Osteoblast (primary cell): ENCODE measurements around the gene MYLK. TPM values are rescaled to one million over a fixed set of nuclear protein-coding genes. Genes with fewer than 3 reads are reported as not detected.

Experiments used
- DNase-seq: peaks from one replicate; pipeline ENCODE4 v3.0.0; 2011; ENCODE audit warnings: low spot score, mixed read lengths; ENCODE audit not compliant: insufficient read length; ENCODE audit errors: missing footprints
- H2AFZ ChIP-seq: 2 replicates; pipeline ENCODE4 v1.6.0; 2011; ENCODE audit warnings: mild to moderate bottlenecking, low read length
- H3K27ac ChIP-seq: 2 replicates; pipeline ENCODE4 v1.5.1; 2011; ENCODE audit warnings: mild to moderate bottlenecking, low read depth, low read length, moderate library complexity
- H3K27me3 ChIP-seq: 2 replicates; pipeline ENCODE4 v1.6.0; 2012; ENCODE audit warnings: mild to moderate bottlenecking, control low read depth, inconsistent platforms, low read length, moderate library complexity; ENCODE audit not compliant: insufficient read depth
- H3K36me3 ChIP-seq: 2 replicates; pipeline ENCODE4 v1.5.1; 2011; ENCODE audit warnings: mild to moderate bottlenecking, low read length, control low read depth, moderate library complexity; ENCODE audit not compliant: insufficient read depth
- H3K4me1 ChIP-seq: 2 replicates; pipeline ENCODE4 v1.5.1; 2011; ENCODE audit warnings: mild to moderate bottlenecking, low read length, control low read depth, moderate library complexity; ENCODE audit not compliant: insufficient read depth
- H3K4me2 ChIP-seq: 2 replicates; pipeline ENCODE4 v1.6.0; 2011; ENCODE audit warnings: mild to moderate bottlenecking, low read length; ENCODE audit not compliant: insufficient read depth
- H3K4me3 ChIP-seq: fragments of 200-600 bp; sonication (generic); 3 replicates; pipeline ENCODE4 v1.5.1; 2012; ENCODE audit warnings: mild to moderate bottlenecking, low read length, inconsistent platforms; ENCODE audit not compliant: insufficient read depth
- H3K79me2 ChIP-seq: 2 replicates; pipeline ENCODE4 v1.6.0; 2012; ENCODE audit warnings: mild to moderate bottlenecking, low read length, control low read depth, inconsistent platforms; ENCODE audit not compliant: insufficient read depth
- H3K9me3 ChIP-seq: 2 replicates; pipeline ENCODE4 v1.5.1; 2011; ENCODE audit warnings: low read depth, low read length, control low read depth
- H4K20me1 ChIP-seq: 2 replicates; pipeline ENCODE4 v1.6.0; 2012; ENCODE audit warnings: mild to moderate bottlenecking, low read length, control low read depth; ENCODE audit not compliant: insufficient read depth
- CTCF ChIP-seq: IDR thresholded peaks from 2 replicates; pipeline ENCODE4 v1.5.1; 2011; ENCODE audit warnings: mild to moderate bottlenecking, low read depth, low read length, moderate library complexity; ENCODE audit errors: extremely low read depth
- total RNA-seq: library from RNA; depleted of rRNA; stranded (reverse); fragments of >200 nt; gene quantifications from 2 replicates; pipeline ENCODE4 v1.2.3, GENCODE V29; 2012

MYLK gene
- total RNA-seq, 1 donor = 268 TPM

- no peak for DNase-seq
- no peak overlapping the region for H3K4me3 ChIP-seq
- peaks cover 31% of the 10 kb centered on the region for H3K79me2 ChIP-seq
- H3K4me2 ChIP-seq = no peak overlapping the region
- peaks cover 31% of the 10 kb centered on the region for H3K4me1 ChIP-seq
- no peak overlapping the region for H3K27ac ChIP-seq
- peaks cover 44% of the 10 kb centered on the region for H3K36me3 ChIP-seq
- H3K27me3 ChIP-seq = no peaks in the 10 kb centered on the region
- no peak overlapping the region for H2AFZ ChIP-seq
- H3K9me3 ChIP-seq = no peaks in the 10 kb centered on the region
- TF ChIP-seq CTCF = no peak
- H4K20me1 ChIP-seq = no peaks in the 10 kb centered on the region
Measured at GRCh38 chr3:123728991-123729390, 155.1 kb downstream of the MYLK start.

- no peaks in the 10 kb centered on the region for H3K9me3 ChIP-seq
- no peak for DNase-seq
- H3K4me3 ChIP-seq = no peak overlapping the region
- peaks cover 24% of the 10 kb centered on the region for H3K4me1 ChIP-seq
- H3K79me2 ChIP-seq = peaks cover 29% of the 10 kb centered on the region
- H2AFZ ChIP-seq = no peak overlapping the region
- no peak for TF ChIP-seq CTCF
- peaks cover 41% of the 10 kb centered on the region for H3K36me3 ChIP-seq
- no peak overlapping the region for H3K27ac ChIP-seq
- no peaks in the 10 kb centered on the region for H3K27me3 ChIP-seq
- no peak overlapping the region for H3K4me2 ChIP-seq
- H4K20me1 ChIP-seq = no peaks in the 10 kb centered on the region
Measured at GRCh38 chr3:123728014-123728413, 156.1 kb downstream of the MYLK start.

- peaks cover 22% of the 10 kb centered on the region for H3K79me2 ChIP-seq
- no peak overlapping the region for H3K4me3 ChIP-seq
- H3K27me3 ChIP-seq = no peaks in the 10 kb centered on the region
- no peak overlapping the region for H3K27ac ChIP-seq
- DNase-seq = peak; percentile 69
- H3K36me3 ChIP-seq = peaks cover 44% of the 10 kb centered on the region
- H3K9me3 ChIP-seq = no peaks in the 10 kb centered on the region
- peak; percentile 22 for TF ChIP-seq CTCF
- H2AFZ ChIP-seq = no peak overlapping the region
- no peaks in the 10 kb centered on the region for H4K20me1 ChIP-seq
- H3K4me1 ChIP-seq = peaks cover 12% of the 10 kb centered on the region
- H3K4me2 ChIP-seq = no peak overlapping the region
Measured at GRCh38 chr3:123725652-123726400, 158.3 kb downstream of the MYLK start.

- Histone ChIP-seq H3K4me3 (no peak overlapping the region), H4K20me1 (no peaks in the 10 kb centered on the region), H3K79me2 (peaks cover 12% of the 10 kb centered on the region), H3K27ac (no peak overlapping the region), H3K27me3 (no peaks in the 10 kb centered on the region), H3K9me3 (no peaks in the 10 kb centered on the region), H3K4me2 (no peak overlapping the region), H3K36me3 (peaks cover 36% of the 10 kb centered on the region), H2AFZ (no peak overlapping the region), H3K4me1 (peaks cover 27% of the 10 kb centered on the region)
- DNase-seq = no peak
- TF ChIP-seq CTCF = peak; percentile 46
Measured at GRCh38 chr3:123724306-123724705, 159.8 kb downstream of the MYLK start.
